B cell (primary cell): ENCODE measurements around the gene CDK9.

Experiments
- CTCF ChIP-seq: fragments of 200-600 bp; IDR thresholded peaks from one replicate; pipeline ENCODE4 v1.8.0; 2022; ENCODE audit warnings: antibody characterized with exemption, mild to moderate bottlenecking
- EZH2 ChIP-seq: IDR thresholded peaks from 2 replicates; pipeline ENCODE4 v1.6.1; 2012; ENCODE audit warnings: borderline replicate concordance, low read depth, mild to moderate bottlenecking, moderate library complexity, low read length; ENCODE audit not compliant: insufficient read depth, poor library complexity, severe bottlenecking

GRCh38 chr9:127765418-127765817, 20.4 kb upstream of the CDK9 start:
- no peak for TF ChIP-seq CTCF
- no peak for TF ChIP-seq EZH2
